SHP77 (cell line): ENCODE measurements around the gene RAB3GAP2.
"Not testable (repeated sequence)": the region's sequence is repeated elsewhere in the genome, so short reads cannot be mapped to it uniquely, and the experiment has no call there.

Source experiments
- DNase-seq, 2 experiments: peaks; one replicate each; lab custom pipeline; 2025; lab: John Stamatoyannopoulos, UW

Gene RAB3GAP2

GRCh38 chr1:220283625-220284024 is 11.4 kb upstream of the RAB3GAP2 start:
- no peak for DNase-seq

GRCh38 chr1:220281159-220281574 is 8.9 kb upstream of the RAB3GAP2 start:
- DNase-seq = peak; percentile 12 to 46

- no peak for DNase-seq
These were observed 8.0 kb upstream of the RAB3GAP2 start for GRCh38 chr1:220280249-220280648.

GRCh38 chr1:220278991-220279390 is 6.7 kb upstream of the RAB3GAP2 start:
- DNase-seq = no peak

GRCh38 chr1:220275430-220275829 is 3.2 kb upstream of the RAB3GAP2 start:
- no peak for DNase-seq

GRCh38 chr1:220274251-220274855 is 2.1 kb upstream of the RAB3GAP2 start:
- DNase-seq = no peak

- peak in 1 of 2 experiments; percentile 39 for DNase-seq
These were observed 513 bp upstream of the RAB3GAP2 start for GRCh38 chr1:220272841-220273090.

GRCh38 chr1:220271706-220272046 is 577 bp downstream of the RAB3GAP2 start:
- DNase-seq = no peak

- no peak for DNase-seq
These were observed 3.2 kb downstream of the RAB3GAP2 start for GRCh38 chr1:220269036-220269435.

- no peak for DNase-seq
These were observed 4.6 kb downstream of the RAB3GAP2 start for GRCh38 chr1:220267630-220268029.

GRCh38 chr1:220260228-220260627 is 12.0 kb downstream of the RAB3GAP2 start:
- not testable (repeated sequence) for DNase-seq

- DNase-seq = not testable (repeated sequence)
These were observed 12.5 kb downstream of the RAB3GAP2 start for GRCh38 chr1:220259756-220260155.

GRCh38 chr1:220256194-220256593 is 16.1 kb downstream of the RAB3GAP2 start:
- DNase-seq = not testable (repeated sequence)

GRCh38 chr1:220255204-220255603 is 17.0 kb downstream of the RAB3GAP2 start:
- no peak for DNase-seq

GRCh38 chr1:220253290-220253689 is 19.0 kb downstream of the RAB3GAP2 start:
- DNase-seq = not testable (repeated sequence)

GRCh38 chr1:220251272-220251671 is 21.0 kb downstream of the RAB3GAP2 start:
- no peak for DNase-seq

GRCh38 chr1:220250681-220251080 is 21.6 kb downstream of the RAB3GAP2 start:
- DNase-seq = no peak

- no peak for DNase-seq
These were observed 22.7 kb downstream of the RAB3GAP2 start for GRCh38 chr1:220249522-220249921.

GRCh38 chr1:220248715-220249265 is 23.5 kb downstream of the RAB3GAP2 start:
- not testable (repeated sequence) for DNase-seq

- DNase-seq = not testable (repeated sequence)
These were observed 26.4 kb downstream of the RAB3GAP2 start for GRCh38 chr1:220245900-220246299.

GRCh38 chr1:220243947-220244346 is 28.3 kb downstream of the RAB3GAP2 start:
- DNase-seq = no peak

- no peak for DNase-seq
These were observed 31.1 kb downstream of the RAB3GAP2 start for GRCh38 chr1:220241072-220241663.

GRCh38 chr1:220239966-220240365 is 32.3 kb downstream of the RAB3GAP2 start:
- no peak for DNase-seq

GRCh38 chr1:220239213-220239612 is 33.0 kb downstream of the RAB3GAP2 start:
- DNase-seq = no peak
